OCI-LY7 (cell line): ENCODE results near the gene PTGIR.

Experiments
- EZH2phosphoT487 ChIP-seq: fragments of 200-600 bp; sonication (generic); IDR thresholded peaks from 2 replicates; pipeline ENCODE4 v1.6.1; 2018; ENCODE audit warnings: low read depth, borderline replicate concordance, mild to moderate bottlenecking, mixed run types, antibody characterized with exemption, low read length, moderate library complexity, mixed read lengths
- TF ChIP-seq, protein P1 (sequence below): fragments of 200-600 bp; sonication (generic); conservative IDR thresholded peaks from 2 replicates; pipeline ENCODE4 v1.5.1; 2014; ENCODE audit warnings: mild to moderate bottlenecking, antibody characterized with exemption, low read length, moderate library complexity, mixed read lengths

DNA sequence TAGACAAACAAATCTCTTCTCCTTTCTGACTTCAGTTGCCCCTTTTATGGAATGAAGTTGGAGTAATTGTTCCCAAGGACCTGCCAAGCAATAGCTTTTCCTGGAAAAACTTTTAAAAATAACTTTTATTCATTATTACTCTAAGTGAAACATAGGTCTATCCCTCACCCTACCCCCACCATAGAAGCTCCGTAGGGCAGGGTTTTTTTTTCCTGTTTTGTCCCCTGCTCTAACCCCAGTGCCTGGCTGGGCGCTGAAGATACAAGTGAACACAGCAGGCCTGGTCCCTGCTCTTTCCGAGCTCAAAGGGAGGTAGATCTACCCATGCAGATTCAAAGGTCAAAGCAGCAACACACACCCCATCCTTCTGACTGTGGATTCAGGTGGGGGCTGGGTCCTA is 19.8 kb upstream of the PTGIR start:
- TF ChIP-seq, protein P1, sequence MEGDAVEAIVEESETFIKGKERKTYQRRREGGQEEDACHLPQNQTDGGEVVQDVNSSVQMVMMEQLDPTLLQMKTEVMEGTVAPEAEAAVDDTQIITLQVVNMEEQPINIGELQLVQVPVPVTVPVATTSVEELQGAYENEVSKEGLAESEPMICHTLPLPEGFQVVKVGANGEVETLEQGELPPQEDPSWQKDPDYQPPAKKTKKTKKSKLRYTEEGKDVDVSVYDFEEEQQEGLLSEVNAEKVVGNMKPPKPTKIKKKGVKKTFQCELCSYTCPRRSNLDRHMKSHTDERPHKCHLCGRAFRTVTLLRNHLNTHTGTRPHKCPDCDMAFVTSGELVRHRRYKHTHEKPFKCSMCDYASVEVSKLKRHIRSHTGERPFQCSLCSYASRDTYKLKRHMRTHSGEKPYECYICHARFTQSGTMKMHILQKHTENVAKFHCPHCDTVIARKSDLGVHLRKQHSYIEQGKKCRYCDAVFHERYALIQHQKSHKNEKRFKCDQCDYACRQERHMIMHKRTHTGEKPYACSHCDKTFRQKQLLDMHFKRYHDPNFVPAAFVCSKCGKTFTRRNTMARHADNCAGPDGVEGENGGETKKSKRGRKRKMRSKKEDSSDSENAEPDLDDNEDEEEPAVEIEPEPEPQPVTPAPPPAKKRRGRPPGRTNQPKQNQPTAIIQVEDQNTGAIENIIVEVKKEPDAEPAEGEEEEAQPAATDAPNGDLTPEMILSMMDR = no peak
- TF ChIP-seq EZH2phosphoT487 = no peak
